ENCODE data around the gene POLR2C. TPM values are rescaled to one million over a fixed set of nuclear protein-coding genes. Genes with fewer than 3 reads are reported as not detected.
A peak's percentile ranks its signal among the peaks of the same experiment; 100 is the strongest.

The POLR2C gene
- total and polyA plus RNA-seq, 2 of the 13 experiments (the other 11 are each of a cell fraction or from before 2014, with no cell fraction given) = 104 to 216 TPM

- TF ChIP-seq LBX2 (CRISPR knock-in tag; IDR thresholded peaks at IDR 0.05; ENCODE audit: borderline replicate concordance) (no peak), ZMYM3 (CRISPR knock-in tag; IDR thresholded peaks at IDR 0.05) (no peak), HNF4A (CRISPR knock-in tag; IDR thresholded peaks at IDR 0.05) (peak; percentile 97), THAP9 (CRISPR knock-in tag; IDR thresholded peaks at IDR 0.05; ENCODE audit: borderline replicate concordance) (peak; percentile 85), FOXP1 (IDR thresholded peaks at IDR 0.05) (no peak), FOXP1 (CRISPR knock-in tag; IDR thresholded peaks at IDR 0.05) (peak; percentile 43; the same call in 1 of the 2 replicates), ZNF224 (CRISPR knock-in tag; IDR thresholded peaks at IDR 0.05) (no peak), SRSF1 (optimal IDR thresholded peaks at IDR 0.05; ENCODE audit: low read depth, low read length) (no peak), ZNF280D (CRISPR knock-in tag; IDR thresholded peaks at IDR 0.05) (no peak), RAD21 (CRISPR knock-in tag; IDR thresholded peaks at IDR 0.05) (peak; percentile 44; the same call in 1 of the 2 replicates), RFXAP (CRISPR knock-in tag; IDR thresholded peaks at IDR 0.05; ENCODE audit: borderline replicate concordance) (no peak; the same call in 1 of the 2 replicates), ZNF318 (CRISPR knock-in tag; IDR thresholded peaks at IDR 0.05) (no peak), ZNF333 (CRISPR knock-in tag; IDR thresholded peaks at IDR 0.05; ENCODE audit: borderline replicate concordance) (peak; percentile 73; the same call in 1 of the 2 replicates), SUZ12 (IDR thresholded peaks at IDR 0.05; ENCODE audit: low read depth, low read length) (no peak)
These were observed 17.7 kb downstream of the POLR2C start (continued) for GRCh38 chr16:57479976-57480753.
